Thyroid gland (tissue), 4 donors: Measurements from ENCODE around the gene EXD1. TPM values are rescaled to one million over a fixed set of nuclear protein-coding genes. Genes with fewer than 3 reads are reported as not detected.
A peak's percentile ranks its signal among the peaks of the same experiment; 100 is the strongest.

Source experiments
- DNase-seq, 2 donors: peaks; one replicate each; pipeline ENCODE4 v3.0.0-alpha.2; 2019
- H3K27ac ChIP-seq, 3 donors: fragments of 200-600 bp; sonication (generic); 1 replicate in 2 of 3; 2 replicates in 1 of 3; pipeline ENCODE4 v1.5.1; 2016 to 2019; ENCODE audit warnings: mild to moderate bottlenecking in 1 of 3, moderate library complexity in 1 of 3
- H3K27me3 ChIP-seq: fragments of 200-600 bp; sonication (generic); one replicate; pipeline ENCODE4 v1.5.1; 2019
- H3K36me3 ChIP-seq, 2 donors: fragments of 200-600 bp; sonication (generic); one replicate each; pipeline ENCODE4 v1.5.1; 2016 to 2019
- H3K4me1 ChIP-seq, 2 donors: fragments of 200-600 bp; sonication (generic); one replicate each; pipeline ENCODE4 v1.5.1; 2017 to 2019
- H3K4me3 ChIP-seq, 3 donors: fragments of 200-600 bp; sonication (generic); replicated peaks in 1 of 3; 1 replicate in 2 of 3; 2 replicates in 1 of 3; pipeline ENCODE4 v1.5.1; 2016; ENCODE audit warnings: mild to moderate bottlenecking in 1 of 3
- H3K9me3 ChIP-seq: fragments of 200-600 bp; sonication (generic); one replicate; pipeline ENCODE4 v1.5.1; 2017
- POLR2A ChIP-seq, 2 donors: fragments of 450-650 bp; IDR thresholded peaks; one replicate each; pipeline ENCODE4 v1.6.1; 2017; ENCODE audit warnings: antibody characterized with exemption in 2 of 2, mild to moderate bottlenecking in 2 of 2, moderate library complexity in 1 of 2
- WGBS, 2 donors: methylation state at CpG; one replicate each; pipeline ENCODE4 v1.1.5; 2017; 5-methylcytosine and 5-hydroxymethylcytosine counted together
- intact Hi-C: fragments of 100-400 bp; cut with DNase I; formaldehyde crosslinking; loops from one replicate; pipeline ENCODE4 v1.15.1; 2023
- total RNA-seq, 4 donors: library from RNA; depleted of rRNA; stranded (reverse); fragments of >200 nt; gene quantifications; one replicate each; pipeline ENCODE4 v1.2.3, GENCODE V29; 2016

Gene EXD1
- total RNA-seq, 4 donors from 2014 or later = 0.13 TPM; not detected in 3

DNA sequence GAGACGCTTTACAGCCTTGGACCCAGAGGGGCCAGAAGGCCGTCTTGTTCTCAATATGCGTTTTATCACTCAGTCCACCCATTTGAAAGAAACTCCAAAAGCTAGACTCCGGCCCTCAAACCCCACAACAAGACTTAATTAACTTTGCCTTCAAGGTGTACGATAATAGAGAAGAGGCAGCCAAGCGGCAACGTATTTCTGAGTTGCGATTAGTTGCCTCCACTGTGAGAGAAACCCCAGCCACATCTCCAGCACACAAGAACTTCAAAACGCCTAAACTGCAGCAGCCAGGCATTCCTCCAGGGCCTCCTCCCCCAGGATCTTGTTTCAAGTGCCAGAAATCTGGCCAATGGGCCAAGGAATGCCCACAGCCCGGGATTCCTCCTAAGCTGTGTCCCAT is 97.1 kb downstream of the EXD1 start:
- DNase-seq = peak; percentile 4 to 14
- Histone ChIP-seq H3K9me3 (no peaks in the 10 kb centered on the region), H3K36me3 (no peaks in the 10 kb centered on the region), H3K27me3 (no peaks in the 10 kb centered on the region), H3K27ac (no peak overlapping the region), H3K4me3 (no peak overlapping the region), H3K4me1 (no peaks in the 10 kb centered on the region)
- TF ChIP-seq POLR2A (IDR thresholded peaks at IDR 0.05) = no peak
- intact Hi-C loops = no loop called here
- WGBS, 2 donors = 50 to 57% methylated on average over 9 to 10 of the region's 10 CpGs

Other genes with a start within 250 kb of the EXD1 start
- 10 to 100 TPM; 23.2 to 42.6 (median 36.4) TPM for gene INO80, start 114.5 kb downstream of the EXD1 start, total RNA-seq
- 100 to 1,000 TPM; 163 to 347 (median 248) TPM for gene CHP1, start 511 bp upstream of the EXD1 start, total RNA-seq
- 1 to 10 TPM in 1 of 4 donors, under 1 TPM in 1, not detected in 2; 0.78 to 1.6 TPM for gene OIP5, start 101.8 kb upstream of the EXD1 start, total RNA-seq
- gene NUSAP1, start 102.1 kb upstream of the EXD1 start, total RNA-seq = 1 to 10 TPM in 3 of 4 donors, under 1 TPM in 1; 0.89 to 8.1 (median 1.6) TPM
- 10 to 100 TPM; 12.9 to 26.0 (median 17.6) TPM for gene NDUFAF1, start 171.7 kb upstream of the EXD1 start, total RNA-seq
- 10 to 100 TPM; 26.6 to 37.4 (median 35.4) TPM for gene RTF1, start 186.3 kb upstream of the EXD1 start, total RNA-seq